Activated CD4-positive, alpha-beta T cell treated with anti-CD3 and anti-CD28 coated beads for 1 hour (primary cell): ENCODE measurements around the gene GAL3ST2.
A peak's percentile ranks its signal among the peaks of the same experiment; 100 is the strongest.
"Not testable (repeated sequence)": the region's sequence is repeated elsewhere in the genome, so short reads cannot be mapped to it uniquely, and the experiment has no call there.

ENCODE experiments used
- DNase-seq: peaks from one replicate; pipeline ENCODE4 v3.0.0-alpha.2; 2020

The GAL3ST2 gene

DNA sequence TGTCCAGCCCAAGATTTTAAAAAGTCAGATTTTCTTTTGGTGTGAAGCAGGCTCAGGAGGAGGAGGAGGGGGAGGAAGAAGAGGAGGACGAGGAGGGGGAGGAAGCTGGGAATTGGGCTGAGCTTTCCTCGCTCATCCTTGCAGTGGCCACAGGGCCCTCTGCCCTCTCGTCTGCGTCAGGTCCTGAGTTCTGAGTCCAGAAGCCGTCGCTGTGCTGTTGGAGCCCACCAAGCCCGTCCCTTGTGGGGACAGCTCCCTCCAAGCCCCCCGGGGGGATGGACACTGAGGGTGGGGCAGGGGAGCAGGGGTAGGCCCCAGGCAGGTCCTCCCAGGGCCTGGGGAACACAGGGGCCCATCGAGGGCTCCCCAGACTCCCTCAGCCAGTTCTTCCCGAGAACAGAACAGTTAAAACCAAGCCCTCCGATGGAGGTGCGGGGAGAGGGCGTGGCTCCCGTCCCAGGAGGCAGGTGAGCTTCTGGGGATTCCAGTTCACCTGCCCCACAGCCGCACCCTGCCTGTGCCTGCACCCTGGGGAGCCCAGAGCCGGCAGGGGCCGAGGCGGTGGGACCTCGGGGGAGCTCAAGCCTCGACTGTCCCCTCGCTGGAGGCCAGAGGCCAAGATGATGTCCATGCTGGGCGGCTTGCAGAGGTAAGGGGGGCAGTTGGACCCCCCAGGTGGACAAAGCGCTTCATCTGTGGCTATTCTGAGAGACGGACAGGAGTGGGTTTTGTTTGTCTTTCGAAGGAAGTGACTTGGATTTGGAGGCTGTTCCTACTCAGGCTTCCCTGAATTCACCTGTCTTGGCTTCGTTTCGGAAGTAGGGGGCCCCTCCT lies at the start of gene GAL3ST2:
Gene GAL3ST2, plus strand, starts transcription at position 487 of the 834 bp plus-strand sequence. Its CDS starts 134 bp downstream, at position 621.
- DNase-seq = no peak

DNA sequence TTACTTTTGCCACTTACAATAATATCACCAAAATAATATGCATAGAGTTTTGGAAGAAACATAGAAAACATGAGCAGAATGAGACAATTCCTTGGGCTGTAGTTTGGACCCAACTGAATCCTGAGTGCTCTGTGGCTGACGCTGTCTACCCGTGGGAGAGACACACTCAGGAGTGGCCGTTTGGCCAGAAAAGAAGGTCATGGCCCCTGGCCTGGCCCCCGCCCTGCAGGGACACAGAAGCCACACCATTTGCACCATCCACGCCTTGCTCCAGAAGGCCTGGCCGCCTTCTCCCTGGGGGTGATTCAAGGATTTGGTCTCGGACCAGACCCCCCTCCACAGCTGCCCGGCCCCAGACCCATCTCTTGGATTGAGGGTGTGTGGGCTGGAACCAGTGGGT lies 48.6 kb upstream of the GAL3ST2 start:
- no peak for DNase-seq

- DNase-seq = no peak
Measured at GRCh38 chr2:241728627-241729026, 48.0 kb upstream of the GAL3ST2 start.

DNA sequence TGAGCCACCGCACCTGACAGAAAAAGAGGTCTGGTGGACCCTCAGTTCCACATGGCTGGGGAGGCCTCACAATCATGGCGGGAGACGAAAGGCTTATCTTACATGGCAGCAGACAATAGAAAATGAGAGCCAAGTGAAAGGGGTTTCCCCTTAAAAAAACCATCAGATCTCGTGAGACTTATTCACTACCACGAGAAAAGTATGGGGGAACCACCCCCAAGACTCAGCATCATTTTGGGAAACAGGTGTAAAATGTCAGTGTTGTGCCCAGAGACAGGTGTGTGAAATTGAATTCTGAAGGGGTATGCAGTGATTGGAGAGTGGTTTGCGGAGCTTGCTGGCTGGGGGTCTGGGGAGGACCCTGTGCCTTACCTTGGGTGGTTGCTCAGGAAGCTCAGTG lies 46.8 kb upstream of the GAL3ST2 start:
- DNase-seq = no peak

DNA sequence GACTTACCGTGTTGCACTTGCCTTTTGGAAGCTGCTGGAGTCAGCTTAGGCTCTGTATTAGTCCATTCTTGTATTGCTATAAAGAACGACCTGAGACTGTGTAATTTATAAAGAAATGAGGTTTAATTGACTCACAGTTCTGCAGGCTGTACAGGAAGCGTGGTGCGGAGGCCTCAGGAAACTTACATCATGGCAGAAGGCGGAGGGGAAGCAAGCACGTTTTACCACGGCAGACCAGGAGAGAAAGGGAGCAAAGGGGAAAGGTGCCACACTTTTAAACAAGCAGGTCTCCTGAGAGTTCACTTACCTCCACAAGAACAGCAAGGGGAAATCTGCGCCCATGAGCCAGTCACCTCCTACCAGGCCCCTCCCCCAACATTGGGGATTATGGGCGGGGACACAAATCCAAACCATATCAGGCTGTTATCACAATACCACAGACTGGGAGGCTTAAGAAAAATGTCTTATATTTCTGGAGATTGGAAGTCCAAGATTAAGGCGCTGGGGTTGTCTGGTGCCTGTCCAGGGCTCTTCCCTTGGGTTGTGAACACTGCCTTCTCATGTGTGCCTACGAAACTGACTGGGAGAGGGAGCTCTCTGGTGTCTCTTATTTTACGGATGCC lies 45.8 kb upstream of the GAL3ST2 start:
- DNase-seq = no peak

DNA sequence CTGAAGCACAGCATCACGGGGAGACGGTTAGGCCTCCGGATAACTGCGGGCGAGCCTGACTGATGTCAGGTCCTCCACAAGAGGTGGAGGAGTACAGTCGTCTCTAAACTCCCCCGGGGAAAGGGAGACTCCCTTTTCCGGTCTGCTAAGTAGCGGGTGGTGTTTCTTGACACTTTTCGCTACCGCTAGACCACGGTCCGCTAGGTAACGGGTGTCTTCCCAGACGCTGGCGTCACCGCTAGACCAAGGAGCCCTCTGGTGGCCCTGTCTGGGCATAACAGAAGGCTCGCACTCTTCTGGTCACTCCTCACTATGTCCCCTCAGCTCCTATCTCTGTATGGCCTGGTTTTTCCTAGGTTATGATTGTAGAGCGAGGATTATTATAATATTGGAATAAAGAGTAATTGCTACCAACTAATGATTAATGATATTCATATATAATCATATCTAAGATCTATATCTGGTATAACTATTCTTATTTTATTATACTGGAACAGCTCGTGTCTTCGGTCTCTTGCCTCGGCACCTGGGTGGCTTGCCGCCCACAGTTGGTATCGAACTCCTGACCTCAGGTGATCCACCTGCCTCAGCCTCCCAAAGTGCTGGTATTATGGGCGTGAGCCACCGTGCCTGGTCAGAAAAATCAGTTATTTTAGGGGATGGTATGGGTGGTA lies 44.0 kb upstream of the GAL3ST2 start:
- DNase-seq = peak; percentile 41

GRCh38 chr2:241733391-241734207 lies 43.0 kb upstream of the GAL3ST2 start:
- no peak for DNase-seq

GRCh38 chr2:241734208-241734466 lies 42.5 kb upstream of the GAL3ST2 start:
- no peak for DNase-seq

- peak; percentile 88 for DNase-seq
Measured at GRCh38 chr2:241734467-241735208, 42.0 kb upstream of the GAL3ST2 start, which contains the start of gene D2HGDH. Gene D2HGDH, plus strand, starts transcription at chr2:241734630. Its CDS starts 595 bp downstream, at chr2:241735225.

DNA sequence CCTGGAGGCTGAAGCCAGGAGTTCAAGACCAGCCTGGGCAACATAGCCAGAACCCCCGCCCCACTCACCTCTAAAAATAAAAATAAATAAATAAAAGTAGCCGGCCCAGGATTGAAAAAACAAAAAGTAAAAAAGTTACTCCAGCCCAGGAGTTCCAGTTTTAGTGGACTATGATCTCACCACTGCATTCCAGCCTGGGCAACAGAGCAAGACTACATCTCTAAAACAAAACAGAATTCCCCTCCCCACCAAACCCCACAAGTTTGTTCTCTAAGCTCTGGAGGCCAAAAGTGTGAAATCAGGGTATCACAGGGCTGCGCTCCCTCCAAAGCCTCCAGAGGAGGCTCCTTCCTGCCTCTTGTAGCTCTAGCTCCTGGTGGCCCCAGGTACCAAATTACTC lies 40.5 kb upstream of the GAL3ST2 start:
- DNase-seq = no peak

DNA sequence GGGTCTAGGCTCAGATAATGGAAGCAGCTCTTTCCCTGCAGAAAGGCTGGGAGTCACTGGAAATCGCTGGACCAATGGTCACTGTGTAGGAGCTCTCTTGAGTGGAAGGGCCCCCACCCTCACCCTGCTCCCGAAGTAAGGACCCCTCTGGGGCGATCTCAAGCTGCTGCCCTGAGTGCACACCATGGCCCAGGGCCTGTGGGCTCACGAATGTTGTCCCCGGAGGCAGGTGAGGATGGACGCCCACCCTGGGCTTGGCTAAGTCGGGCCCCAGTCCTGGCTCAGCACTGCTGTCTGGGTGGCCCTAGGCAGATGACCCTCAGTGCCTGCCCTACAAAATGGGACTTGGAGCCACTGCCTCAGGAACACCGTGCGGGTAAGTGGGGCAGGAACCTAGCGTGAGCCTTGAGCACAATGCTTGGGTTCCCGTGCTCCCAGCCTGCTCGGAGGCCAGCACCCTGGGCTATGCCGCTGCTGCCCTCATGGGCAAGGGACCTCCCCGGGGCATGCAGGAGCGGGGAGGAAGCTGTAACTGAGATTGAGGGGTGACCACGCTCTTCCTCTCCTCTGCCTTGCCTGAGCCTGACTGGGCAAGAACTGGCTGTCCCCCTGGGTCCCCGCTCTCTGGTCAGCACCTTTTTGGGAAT lies 38.5 kb upstream of the GAL3ST2 start:
- DNase-seq = no peak

DNA sequence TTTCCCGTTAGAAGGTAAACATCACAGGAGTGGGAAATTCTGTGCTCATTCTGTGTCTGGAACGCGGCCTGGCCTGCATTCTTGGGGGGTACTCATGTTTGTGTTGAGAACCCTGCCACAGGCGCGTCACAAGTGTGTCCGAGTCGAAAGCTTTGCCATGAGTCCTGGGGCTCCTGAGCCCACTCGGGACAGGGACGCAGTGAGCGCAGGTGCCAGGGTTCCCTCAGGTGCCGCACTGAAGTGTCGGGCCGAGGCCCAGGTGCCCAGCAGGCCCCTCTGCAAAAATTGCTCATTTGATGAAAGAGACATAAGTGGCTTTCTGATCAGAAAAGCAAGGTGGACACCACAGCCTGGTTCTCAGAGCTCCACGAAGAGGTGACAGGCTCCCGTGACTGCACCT lies 37.4 kb upstream of the GAL3ST2 start:
- no peak for DNase-seq

GRCh38 chr2:241739651-241740050 lies 37.0 kb upstream of the GAL3ST2 start:
- DNase-seq = no peak

DNA sequence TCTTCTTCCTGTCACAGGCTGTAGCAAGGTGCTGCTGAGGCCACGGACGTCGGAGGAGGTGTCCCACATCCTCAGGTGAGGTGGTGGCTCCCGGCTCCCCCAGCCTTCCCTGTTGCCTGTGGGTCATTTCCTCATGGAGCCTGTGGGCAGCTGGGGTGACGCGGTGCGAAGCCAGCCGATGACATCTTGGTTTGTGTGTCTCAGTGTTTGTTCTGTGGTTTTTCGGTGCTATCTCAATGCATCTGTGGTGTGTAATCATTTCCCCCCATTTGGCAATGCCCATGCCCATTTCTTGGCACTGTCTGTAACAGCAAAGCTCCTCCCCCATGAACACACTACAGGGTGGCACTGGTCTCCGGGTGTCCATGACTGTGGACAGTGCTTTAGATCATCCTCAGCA lies 35.6 kb upstream of the GAL3ST2 start:
- DNase-seq = no peak

- no peak for DNase-seq
Measured at GRCh38 chr2:241742320-241742939, 34.2 kb upstream of the GAL3ST2 start.

DNA sequence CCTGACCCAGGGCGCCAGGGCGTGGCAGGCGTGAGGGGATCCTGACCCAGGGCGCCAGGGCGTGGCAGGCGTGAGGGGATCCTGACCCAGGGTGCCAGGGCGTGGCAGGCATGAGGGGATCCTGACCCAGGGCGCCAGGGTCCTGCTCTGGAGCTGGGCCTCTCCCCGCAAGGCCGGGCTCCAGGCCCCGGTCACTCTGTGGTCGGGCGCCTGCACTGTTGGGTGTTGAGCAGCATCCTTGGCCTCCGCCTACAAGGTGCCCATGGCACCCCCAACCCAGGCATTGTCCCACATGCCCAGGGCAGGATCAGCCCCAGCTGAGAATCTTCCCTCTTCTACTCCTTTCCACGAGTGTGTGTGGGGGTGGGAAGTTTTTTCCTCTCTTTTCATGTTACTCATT lies 33.6 kb upstream of the GAL3ST2 start:
- not testable (repeated sequence) for DNase-seq

DNA sequence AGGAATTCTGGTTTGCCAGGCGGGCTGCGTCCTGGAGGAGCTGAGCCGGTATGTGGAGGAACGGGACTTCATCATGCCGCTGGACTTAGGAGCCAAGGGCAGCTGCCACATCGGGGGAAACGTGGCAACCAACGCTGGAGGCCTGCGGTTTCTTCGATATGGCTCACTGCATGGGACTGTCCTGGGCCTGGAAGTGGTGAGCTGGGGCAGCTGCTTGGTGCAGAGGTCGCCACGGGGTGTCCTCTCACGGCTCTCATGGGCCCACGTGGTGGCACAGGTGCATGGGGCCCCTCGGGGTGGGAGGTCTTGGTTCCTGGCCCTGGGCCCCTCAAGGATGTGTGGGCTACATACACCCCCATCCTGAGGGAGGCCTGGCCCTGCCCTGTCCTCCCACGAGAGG lies 33.0 kb upstream of the GAL3ST2 start:
- no peak for DNase-seq

DNA sequence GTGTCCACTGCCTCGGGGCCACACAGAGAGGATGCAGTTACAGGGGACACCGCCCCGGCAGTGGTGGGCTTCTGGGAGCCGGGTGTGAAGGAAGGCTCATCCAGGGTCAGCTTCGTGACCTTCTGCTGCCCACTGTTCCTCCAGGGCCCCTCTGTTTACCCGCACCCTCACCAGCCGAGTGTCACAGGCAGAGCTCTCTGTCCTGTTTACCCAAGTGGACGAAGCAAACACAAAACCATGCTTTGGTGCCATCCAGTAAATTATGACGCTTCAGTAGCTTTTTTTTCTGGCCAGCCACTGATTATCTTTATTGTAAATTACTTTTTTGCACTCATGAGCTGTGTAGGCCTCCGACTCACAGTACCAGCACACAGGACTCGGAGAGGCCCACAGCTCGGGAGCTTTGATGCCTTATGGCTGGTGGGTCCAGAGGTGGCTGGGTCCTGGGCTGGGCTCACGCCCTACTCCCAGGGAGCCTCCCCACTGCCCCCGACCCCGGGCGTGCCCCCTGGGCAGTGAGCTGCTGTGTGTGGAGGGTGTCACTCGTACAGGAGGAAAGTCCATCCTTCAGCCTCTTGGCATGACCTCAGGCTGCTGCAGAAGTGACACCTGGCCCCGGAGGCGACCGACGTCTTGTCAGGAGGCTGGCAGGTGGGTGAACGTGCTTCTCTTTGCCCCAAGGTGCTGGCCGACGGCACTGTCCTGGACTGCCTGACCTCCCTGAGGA lies 32.4 kb upstream of the GAL3ST2 start:
- no peak for DNase-seq

DNA sequence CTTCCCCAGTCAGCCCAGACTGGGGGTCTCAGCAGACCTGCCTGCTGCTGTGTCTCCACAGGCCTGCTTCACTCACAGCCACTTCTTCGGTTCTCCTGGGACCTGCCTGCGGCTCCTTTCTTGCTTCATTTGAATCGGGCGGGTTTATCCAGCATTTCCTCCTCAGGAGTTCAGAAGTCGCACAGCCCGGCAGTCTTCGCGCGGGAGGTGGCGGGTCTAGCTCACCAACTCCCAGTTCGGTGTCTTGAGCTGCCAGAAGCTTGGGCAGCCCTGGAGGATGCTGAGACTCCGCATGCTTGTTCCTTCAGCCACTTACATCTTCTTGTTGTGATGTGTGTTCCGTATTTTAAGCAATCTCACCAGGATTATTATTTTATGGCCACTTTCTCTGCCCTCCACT lies 31.3 kb upstream of the GAL3ST2 start:
- no peak for DNase-seq

DNA sequence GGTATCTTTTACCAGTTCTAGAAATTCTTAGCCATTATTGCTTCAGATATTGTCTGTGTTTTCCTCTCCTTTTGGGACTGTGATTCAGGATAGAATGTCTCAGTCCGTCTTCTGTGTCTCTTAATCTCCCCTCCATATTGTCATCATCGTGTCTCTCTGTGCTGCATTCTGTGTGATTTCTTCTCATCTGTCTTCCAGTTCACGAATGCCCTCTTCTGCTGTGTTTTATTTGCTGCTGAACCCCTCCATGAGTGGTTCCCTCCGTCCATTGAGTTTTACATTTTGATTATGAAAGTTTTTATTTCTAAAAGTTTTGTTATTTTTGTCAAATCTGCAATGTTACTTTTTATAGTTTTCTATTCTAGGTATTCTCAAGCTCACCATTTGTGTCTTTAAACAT lies 30.5 kb upstream of the GAL3ST2 start:
- DNase-seq = no peak
